ENCODE measurements around the gene PIAS1.
"Not testable (repeated sequence)": the region's sequence is repeated elsewhere in the genome, so short reads cannot be mapped to it uniquely, and the experiment has no call there.

The PIAS1 gene

GRCh38 chr15:68034081-68034480 lies 20.0 kb upstream of the PIAS1 start:
- no peak for DNase-seq

- no peak for DNase-seq
Observed at GRCh38 chr15:68034719-68035293, 19.3 kb upstream of the PIAS1 start.

GRCh38 chr15:68038246-68038645 lies 15.9 kb upstream of the PIAS1 start:
- no peak for DNase-seq

- no peak for DNase-seq
Observed at GRCh38 chr15:68040144-68040543, 14.0 kb upstream of the PIAS1 start.

- no peak for DNase-seq
Observed at GRCh38 chr15:68042156-68042854, 11.8 kb upstream of the PIAS1 start.

GRCh38 chr15:68042855-68043222 lies 11.3 kb upstream of the PIAS1 start:
- DNase-seq, result no peak

- DNase-seq, result no peak
Observed at GRCh38 chr15:68045289-68046265, 8.5 kb upstream of the PIAS1 start.

GRCh38 chr15:68047826-68048225 lies 6.3 kb upstream of the PIAS1 start:
- DNase-seq, result no peak

- DNase-seq, result no peak
Observed at GRCh38 chr15:68051109-68051508, 3.0 kb upstream of the PIAS1 start.

- DNase-seq, result no peak
Observed at GRCh38 chr15:68051907-68052306, 2.2 kb upstream of the PIAS1 start.

GRCh38 chr15:68052431-68052830 lies 1.7 kb upstream of the PIAS1 start:
- no peak for DNase-seq

GRCh38 chr15:68053001-68053400 lies 1.1 kb upstream of the PIAS1 start:
- no peak for DNase-seq

- peak in 44 of 56 donors; percentile 18 to 78 (median 48) for DNase-seq
Observed at GRCh38 chr15:68054628-68055223, 611 bp downstream of the PIAS1 start.

GRCh38 chr15:68055224-68055705 lies 1.1 kb downstream of the PIAS1 start:
- peak in 31 of 56 donors; percentile 2 to 55 (median 18) for DNase-seq

GRCh38 chr15:68056097-68056865 lies 2.2 kb downstream of the PIAS1 start:
- no peak for DNase-seq

GRCh38 chr15:68057034-68057433 lies 2.9 kb downstream of the PIAS1 start:
- DNase-seq, result no peak

GRCh38 chr15:68057758-68058157 lies 3.6 kb downstream of the PIAS1 start:
- DNase-seq, result no peak

- not testable (repeated sequence) for DNase-seq
Observed at GRCh38 chr15:68058970-68059369, 4.9 kb downstream of the PIAS1 start.

GRCh38 chr15:68059630-68060029 lies 5.5 kb downstream of the PIAS1 start:
- DNase-seq, result no peak

- DNase-seq, result no peak
Observed at GRCh38 chr15:68061171-68061570, 7.1 kb downstream of the PIAS1 start.

GRCh38 chr15:68061602-68062001 lies 7.5 kb downstream of the PIAS1 start:
- no peak for DNase-seq
